SU-DHL-6 (cell line): ENCODE results near the gene PALMD.

Experiments used
- H2AFZ ChIP-seq: fragments of 200-600 bp; sonication (generic); 2 replicates; pipeline ENCODE4 v1.6.1; 2014; ENCODE audit warnings: low read depth, mild to moderate bottlenecking, moderate library complexity, mixed read lengths, antibody characterized with exemption, low read length; ENCODE audit not compliant: severe bottlenecking
- H3F3A ChIP-seq: fragments of 200-600 bp; shearing (Covaris generic); 2 replicates; pipeline ENCODE4 v1.6.0; 2016; ENCODE audit warnings: antibody characterized with exemption, mild to moderate bottlenecking; ENCODE audit not compliant: insufficient read depth
- H3K27ac ChIP-seq: fragments of 200-600 bp; sonication (generic); 2 replicates; pipeline ENCODE4 v1.5.1; 2016; ENCODE audit warnings: low read depth, mild to moderate bottlenecking, low read length, moderate library complexity, mixed read lengths
- H3K27me3 ChIP-seq: fragments of 200-600 bp; sonication (generic), shearing (Covaris generic); 2 replicates; pipeline ENCODE4 v1.6.0; 2014; ENCODE audit warnings: mild to moderate bottlenecking, low read length
- H3K36me3 ChIP-seq: fragments of 200-600 bp; sonication (generic); 2 replicates; pipeline ENCODE4 v1.6.1; 2014; ENCODE audit warnings: mild to moderate bottlenecking, low read length, mixed read lengths
- H3K4me2 ChIP-seq: fragments of 300-600, 200-600 bp; shearing (Covaris generic), sonication (generic); 2 replicates; pipeline ENCODE4 v1.6.0; 2014; ENCODE audit warnings: low read length, low read depth, mild to moderate bottlenecking; ENCODE audit not compliant: poor library complexity, severe bottlenecking
- H3K4me3 ChIP-seq: fragments of 200-600 bp; sonication (generic); 2 replicates; pipeline ENCODE4 v1.5.1; 2014; ENCODE audit warnings: antibody characterized with exemption, low read length, mild to moderate bottlenecking, mixed read lengths; ENCODE audit not compliant: insufficient read depth, poor library complexity, severe bottlenecking
- H3K79me2 ChIP-seq: fragments of 200-600 bp; sonication (generic); 2 replicates; pipeline ENCODE4 v1.6.1; 2014; ENCODE audit warnings: mild to moderate bottlenecking, low read length, moderate library complexity; ENCODE audit not compliant: insufficient read depth
- H3K9ac ChIP-seq: fragments of 200-600 bp; sonication (generic); 2 replicates; pipeline ENCODE4 v1.7.0; 2014; ENCODE audit warnings: mild to moderate bottlenecking, low read length
- H3K9me2 ChIP-seq: fragments of 200-600 bp; sonication (generic); replicated peaks from 2 replicates; pipeline ENCODE4 v1.6.1; 2014; ENCODE audit warnings: low read length; ENCODE audit not compliant: insufficient read depth
- H3K9me3 ChIP-seq: fragments of 200-600 bp; sonication (generic); 2 replicates; pipeline ENCODE4 v1.6.1; 2014; ENCODE audit warnings: low read length, mixed read lengths; ENCODE audit not compliant: insufficient read depth
- H4K20me1 ChIP-seq: fragments of 200-600 bp; sonication (generic); 2 replicates; pipeline ENCODE4 v1.6.1; 2014; ENCODE audit warnings: low read depth, mild to moderate bottlenecking, antibody characterized with exemption, low read length, moderate library complexity, mixed read lengths
- EZH2phosphoT487 ChIP-seq: fragments of 200-600 bp; sonication (generic), shearing (Covaris generic); conservative IDR thresholded peaks from 2 replicates; pipeline ENCODE4 v1.6.1; 2018; ENCODE audit warnings: mild to moderate bottlenecking, antibody characterized with exemption, low read length, moderate library complexity, mixed read lengths
- TF ChIP-seq, protein P1 (sequence below): fragments of 200-600 bp; sonication (generic); IDR thresholded peaks from one replicate; pipeline ENCODE4 v1.5.1; 2017; ENCODE audit warnings: antibody characterized with exemption, mild to moderate bottlenecking, low read length, moderate library complexity; ENCODE audit not compliant: insufficient read depth, poor library complexity, severe bottlenecking

Gene PALMD

DNA sequence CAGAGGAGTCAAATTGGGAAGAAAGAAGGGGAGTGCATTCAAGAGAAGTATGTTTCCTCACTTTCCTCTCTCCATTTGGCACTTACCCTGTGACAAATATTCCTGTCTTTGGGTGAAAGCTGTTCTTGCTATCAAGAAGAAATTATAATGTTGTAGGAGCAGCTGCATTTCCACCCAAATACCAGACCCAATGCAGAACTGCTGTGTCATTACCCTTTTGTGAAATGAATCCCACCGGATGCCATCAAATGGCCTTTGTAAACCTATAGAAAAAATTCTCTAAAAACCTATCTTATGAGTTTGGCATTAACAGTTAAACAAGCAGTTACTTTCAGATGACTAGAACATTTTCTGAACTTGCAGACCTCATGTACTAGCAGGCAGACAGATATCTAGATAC, 16.7 kb upstream of the PALMD start:
- no peaks in the 10 kb centered on the region for H3K9me3 ChIP-seq
- no peak overlapping the region for H2AFZ ChIP-seq
- H4K20me1 ChIP-seq = no peaks in the 10 kb centered on the region
- no peaks in the 10 kb centered on the region for H3K9me2 ChIP-seq
- H3K9ac ChIP-seq = no peak overlapping the region
- no peaks in the 10 kb centered on the region for H3F3A ChIP-seq
- H3K36me3 ChIP-seq = no peaks in the 10 kb centered on the region
- H3K4me3 ChIP-seq = no peak overlapping the region
- H3K27ac ChIP-seq = no peak overlapping the region
- H3K4me2 ChIP-seq = no peak overlapping the region
- no peaks in the 10 kb centered on the region for H3K27me3 ChIP-seq
- H3K79me2 ChIP-seq = no peaks in the 10 kb centered on the region
- no peak for TF ChIP-seq EZH2phosphoT487
- TF ChIP-seq, protein P1, sequence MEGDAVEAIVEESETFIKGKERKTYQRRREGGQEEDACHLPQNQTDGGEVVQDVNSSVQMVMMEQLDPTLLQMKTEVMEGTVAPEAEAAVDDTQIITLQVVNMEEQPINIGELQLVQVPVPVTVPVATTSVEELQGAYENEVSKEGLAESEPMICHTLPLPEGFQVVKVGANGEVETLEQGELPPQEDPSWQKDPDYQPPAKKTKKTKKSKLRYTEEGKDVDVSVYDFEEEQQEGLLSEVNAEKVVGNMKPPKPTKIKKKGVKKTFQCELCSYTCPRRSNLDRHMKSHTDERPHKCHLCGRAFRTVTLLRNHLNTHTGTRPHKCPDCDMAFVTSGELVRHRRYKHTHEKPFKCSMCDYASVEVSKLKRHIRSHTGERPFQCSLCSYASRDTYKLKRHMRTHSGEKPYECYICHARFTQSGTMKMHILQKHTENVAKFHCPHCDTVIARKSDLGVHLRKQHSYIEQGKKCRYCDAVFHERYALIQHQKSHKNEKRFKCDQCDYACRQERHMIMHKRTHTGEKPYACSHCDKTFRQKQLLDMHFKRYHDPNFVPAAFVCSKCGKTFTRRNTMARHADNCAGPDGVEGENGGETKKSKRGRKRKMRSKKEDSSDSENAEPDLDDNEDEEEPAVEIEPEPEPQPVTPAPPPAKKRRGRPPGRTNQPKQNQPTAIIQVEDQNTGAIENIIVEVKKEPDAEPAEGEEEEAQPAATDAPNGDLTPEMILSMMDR = no peak

DNA sequence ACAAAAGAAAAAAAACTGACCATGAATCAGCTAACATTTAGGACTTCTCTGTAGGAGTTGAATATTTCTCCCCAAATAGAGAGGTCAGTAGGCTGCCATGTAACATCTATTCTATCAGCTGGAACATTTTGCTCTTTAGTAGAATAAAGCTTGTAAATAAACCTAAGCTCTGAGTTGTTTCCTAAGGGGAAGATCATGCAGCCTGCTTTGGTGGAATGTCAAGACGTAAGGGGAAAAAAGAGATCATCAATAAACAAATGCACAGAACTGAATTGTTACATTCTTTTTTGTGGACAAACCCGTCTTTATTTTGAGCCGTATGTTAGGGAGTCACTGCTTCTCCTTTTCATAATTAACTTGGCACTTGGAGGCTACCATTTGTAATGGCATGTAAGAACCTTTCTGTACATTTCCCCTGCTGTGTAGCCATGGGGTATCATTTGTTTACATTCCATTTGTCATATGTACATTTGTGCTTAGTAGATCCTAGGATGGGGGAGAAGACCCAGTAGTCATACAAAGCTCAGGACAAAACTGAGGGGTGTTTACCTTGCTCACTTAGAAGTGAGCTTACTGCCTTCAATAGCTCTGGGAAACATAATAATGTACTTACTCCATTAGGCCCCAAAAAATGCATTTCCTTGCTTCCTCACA, 10.8 kb upstream of the PALMD start:
- Histone ChIP-seq H2AFZ (no peak overlapping the region), H3K27ac (no peak overlapping the region), H3K9ac (no peak overlapping the region), H3K9me3 (no peaks in the 10 kb centered on the region), H3K36me3 (no peaks in the 10 kb centered on the region), H3F3A (no peaks in the 10 kb centered on the region), H3K27me3 (no peaks in the 10 kb centered on the region), H3K4me3 (no peak overlapping the region), H3K9me2 (no peaks in the 10 kb centered on the region), H4K20me1 (no peaks in the 10 kb centered on the region), H3K4me2 (no peak overlapping the region), H3K79me2 (no peaks in the 10 kb centered on the region)
- no peak for TF ChIP-seq EZH2phosphoT487
- TF ChIP-seq, protein P1 = no peak

DNA sequence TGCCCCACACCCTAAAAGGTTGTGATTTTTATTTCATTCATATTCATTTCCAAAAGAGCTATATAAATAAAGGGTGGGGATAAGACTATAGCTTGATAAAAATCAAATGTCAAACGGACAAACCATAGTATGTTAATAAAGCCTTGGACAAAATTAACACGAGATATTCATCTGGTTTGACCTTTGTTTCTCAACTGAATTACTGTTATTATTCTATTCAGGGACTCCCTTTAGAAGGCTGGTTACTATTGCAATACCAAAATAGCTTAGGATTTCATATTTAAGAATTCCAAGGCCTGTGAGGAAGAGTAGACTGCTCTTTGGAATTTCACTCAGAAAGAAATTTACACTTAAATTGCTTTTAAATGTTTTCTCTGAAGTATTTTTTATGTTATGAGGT, 10.2 kb upstream of the PALMD start:
- no peaks in the 10 kb centered on the region for H3K9me3 ChIP-seq
- H3K27ac ChIP-seq = no peak overlapping the region

More for the DNA sequence above, 10.2 kb upstream of the PALMD start:
- Histone ChIP-seq H2AFZ (no peak overlapping the region), H3F3A (no peaks in the 10 kb centered on the region), H4K20me1 (no peaks in the 10 kb centered on the region), H3K4me3 (no peak overlapping the region), H3K79me2 (no peaks in the 10 kb centered on the region), H3K36me3 (no peaks in the 10 kb centered on the region), H3K27me3 (no peaks in the 10 kb centered on the region), H3K9me2 (no peaks in the 10 kb centered on the region), H3K4me2 (no peak overlapping the region), H3K9ac (no peak overlapping the region)
- TF ChIP-seq EZH2phosphoT487 = no peak
- TF ChIP-seq, protein P1 = no peak
